GM18502 (cell line): ENCODE results near the gene CXCL9.
"Not testable (repeated sequence)": the region's sequence is repeated elsewhere in the genome, so short reads cannot be mapped to it uniquely, and the experiment has no call there.

Experiments used
- ATAC-seq: cut with Tn5 transposase; IDR thresholded peaks from one replicate; pipeline ENCODE4 v1.9.1; 2021; ENCODE audit warnings: mild to moderate bottlenecking; ENCODE audit not compliant: unreplicated experiment, poor library complexity

The CXCL9 gene

DNA sequence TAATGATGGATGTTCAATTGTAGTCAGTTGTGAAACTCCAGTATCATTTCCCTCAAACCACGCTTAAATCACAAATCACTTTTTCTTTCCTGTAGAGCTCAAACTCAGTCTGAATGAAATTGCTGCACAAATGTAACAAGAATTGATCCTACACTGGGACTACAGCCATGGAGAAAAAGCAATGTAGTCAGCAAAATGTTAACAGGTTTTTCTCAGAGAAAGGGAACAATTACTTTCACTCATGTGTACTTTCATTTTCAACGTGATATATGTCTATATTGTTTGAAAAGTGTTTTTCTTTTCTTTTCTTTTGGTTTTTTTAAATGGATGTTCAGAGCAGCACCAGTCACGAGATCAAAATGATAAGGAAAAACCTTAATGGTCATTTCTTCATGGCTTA is 39.2 kb downstream of the CXCL9 start:
- no peak for ATAC-seq

DNA sequence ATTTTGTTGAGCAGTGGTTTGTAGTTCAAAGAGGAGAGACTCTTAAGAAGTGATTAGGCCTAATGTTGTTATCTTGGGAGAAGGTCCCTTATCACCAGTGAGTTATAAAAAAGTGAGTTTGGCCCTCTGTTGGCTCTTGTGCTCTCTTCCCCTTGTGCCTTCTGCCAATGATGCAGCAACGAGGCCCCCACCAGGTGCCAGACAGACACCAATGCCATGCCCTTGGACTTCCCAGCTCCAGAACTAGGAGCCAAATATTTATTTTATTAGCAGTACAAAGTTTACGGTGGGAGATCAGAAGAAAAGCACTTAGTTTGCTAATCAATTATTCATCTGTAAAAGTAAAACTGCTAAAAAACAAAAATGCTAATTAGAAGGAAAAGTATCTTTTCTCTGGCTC is 43.8 kb downstream of the CXCL9 start:
- ATAC-seq = no peak

DNA sequence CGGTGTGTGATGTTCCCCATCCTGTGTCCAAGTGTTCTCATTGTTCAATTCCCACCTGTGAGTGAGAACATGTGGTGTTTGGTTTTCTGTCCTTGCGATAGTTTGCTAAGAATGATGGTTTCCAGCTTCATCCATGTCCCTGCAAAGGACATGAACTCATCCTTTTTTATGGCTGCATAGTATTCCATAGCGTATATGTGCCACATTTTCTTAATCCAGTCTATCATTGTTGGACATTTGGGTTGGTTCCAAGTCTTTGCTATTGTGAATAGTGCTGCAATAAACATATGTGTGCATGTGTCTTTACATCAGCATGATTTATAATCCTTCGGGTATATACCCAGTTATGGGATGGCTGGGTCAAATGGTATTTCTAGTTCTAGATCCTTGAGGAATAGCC is 45.2 kb downstream of the CXCL9 start:
- ATAC-seq = not testable (repeated sequence)

DNA sequence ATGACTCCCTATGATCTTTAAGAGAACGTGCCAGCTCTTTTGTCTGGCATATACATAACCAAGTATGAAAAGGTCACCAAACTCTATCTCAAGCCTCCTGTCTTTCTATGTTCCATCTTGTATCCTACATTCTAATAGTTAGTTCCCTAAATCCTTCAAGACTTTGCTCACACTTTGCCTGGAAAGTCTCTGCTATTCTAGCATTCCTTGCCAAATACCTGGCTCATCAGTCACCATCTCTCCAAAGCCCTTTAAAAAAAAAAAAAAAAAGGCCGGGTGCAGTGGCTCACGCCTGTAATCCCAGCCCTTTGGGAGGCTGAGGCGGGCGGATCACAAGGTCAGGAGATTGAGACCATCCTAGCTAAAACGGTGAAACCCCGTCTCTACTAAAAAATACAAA is 48.8 kb downstream of the CXCL9 start:
- ATAC-seq = not testable (repeated sequence)

DNA sequence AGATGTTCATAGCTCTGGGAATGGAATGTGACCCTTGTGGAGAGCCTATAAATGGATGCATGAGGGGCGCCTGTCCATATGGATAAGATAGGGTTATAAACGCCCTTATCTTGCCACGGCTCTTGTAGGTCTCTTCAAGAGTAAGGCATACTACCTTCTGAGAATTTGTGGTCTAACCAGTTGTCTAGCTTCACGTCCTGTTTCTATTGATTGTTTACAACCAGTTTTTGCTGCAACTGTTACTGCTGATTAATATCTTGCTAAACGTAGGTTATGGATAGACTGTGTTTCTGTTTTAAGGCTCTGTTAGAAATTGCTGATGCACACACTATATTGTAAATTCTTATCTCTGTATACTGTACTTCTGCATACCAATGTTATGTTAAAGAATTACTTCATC is 52.5 kb downstream of the CXCL9 start:
- ATAC-seq = not testable (repeated sequence)

DNA sequence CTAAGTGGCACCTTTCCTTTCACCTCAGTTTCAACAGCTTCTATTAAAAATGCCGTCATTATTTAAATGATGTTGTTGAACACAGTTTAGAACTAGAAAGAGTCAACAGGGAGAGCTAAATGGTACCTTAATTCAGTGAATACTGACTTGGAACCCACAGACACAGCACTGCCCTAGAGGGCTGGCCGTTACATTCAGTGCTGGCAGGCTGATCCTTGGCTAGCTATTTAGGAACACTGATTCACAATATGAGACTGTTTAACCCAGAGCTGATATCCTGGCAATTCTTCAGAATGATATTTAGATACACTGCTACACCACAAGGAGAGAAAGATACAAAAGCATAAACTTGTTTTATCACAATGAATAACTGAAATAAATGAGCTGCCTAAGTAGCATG is 53.8 kb downstream of the CXCL9 start:
- no peak for ATAC-seq
